NCI-H1417 (cell line): ENCODE results near the gene MGRN1.
"Not testable (repeated sequence)": the region's sequence is repeated elsewhere in the genome, so short reads cannot be mapped to it uniquely, and the experiment has no call there.

Experiments
- DNase-seq, 3 experiments: peaks; one replicate each; lab custom pipeline; 2025; lab: John Stamatoyannopoulos, UW

Gene MGRN1

GRCh38 chr16:4733211-4733742, 108.7 kb downstream of the MGRN1 start:
- peak in 2 of 3 experiments; percentile 31 to 63 for DNase-seq

GRCh38 chr16:4733747-4734062, 109.1 kb downstream of the MGRN1 start:
- peak in 1 of 3 experiments; percentile 79 for DNase-seq

GRCh38 chr16:4734063-4734729, 109.6 kb downstream of the MGRN1 start, which contains the start of the genes ANKS3 and DNAAF8:
ANKS3 (minus strand) TSS chr16:4734271; CDS start chr16:4730149, 4,122 bp downstream.
DNAAF8 (plus strand) TSS chr16:4734537; CDS start chr16:4736515, 1,978 bp downstream.
- peak; percentile 80 to 92 (median 88) for DNase-seq

GRCh38 chr16:4734730-4735535, 110.3 kb downstream of the MGRN1 start:
- peak; percentile 63 to 86 (median 85) for DNase-seq

GRCh38 chr16:4736546-4736945, 111.9 kb downstream of the MGRN1 start:
- DNase-seq: no peak

- DNase-seq: no peak
Measured at GRCh38 chr16:4737545-4737944, 112.9 kb downstream of the MGRN1 start.

- DNase-seq: not testable (repeated sequence)
Measured at GRCh38 chr16:4738370-4738769, 113.7 kb downstream of the MGRN1 start.
